Keratinocyte (primary cell): ENCODE data around the gene TNS1. TPM values are rescaled to one million over a fixed set of nuclear protein-coding genes. Genes with fewer than 3 reads are reported as not detected.

ENCODE experiments used
- DNase-seq: peaks from one replicate; pipeline ENCODE4 v3.0.0-alpha.2; 2011; ENCODE audit warnings: low read depth, missing footprints, low spot score
- FAIRE-seq: peaks from 2 replicates; lab custom pipeline; 2011; peaks lifted over from hg19 to GRCh38; lab: Jason Lieb, UNC
- H2AFZ ChIP-seq: 2 replicates; pipeline ENCODE4 v1.6.0; 2012; ENCODE audit warnings: low read length, control low read depth, inconsistent platforms; ENCODE audit not compliant: control insufficient read depth
- H3K27ac ChIP-seq: 2 replicates; pipeline ENCODE4 v1.5.1; 2011; ENCODE audit warnings: low read length; ENCODE audit not compliant: control insufficient read depth, insufficient read depth
- H3K27me3 ChIP-seq: 3 replicates; pipeline ENCODE4 v1.6.0; 2011; ENCODE audit warnings: low read length; ENCODE audit not compliant: control insufficient read depth, insufficient read depth; ENCODE audit errors: extremely low read depth
- H3K36me3 ChIP-seq, 2 experiments: 2 replicates in 1 of 2; 3 replicates in 1 of 2; pipeline ENCODE4 v1.5.1; 2011; ENCODE audit warnings: low read length in 2 of 2, mild to moderate bottlenecking in 1 of 2; ENCODE audit not compliant: control insufficient read depth in 2 of 2, insufficient read depth in 2 of 2; ENCODE audit errors: extremely low read depth in 1 of 2
- H3K4me1 ChIP-seq: 3 replicates; pipeline ENCODE4 v1.5.1; 2011; ENCODE audit warnings: low read length; ENCODE audit not compliant: control insufficient read depth, insufficient read depth; ENCODE audit errors: extremely low read depth
- H3K4me2 ChIP-seq: 3 replicates; pipeline ENCODE4 v1.6.0; 2011; ENCODE audit warnings: low read depth, low read length; ENCODE audit not compliant: control insufficient read depth, insufficient read depth; ENCODE audit errors: extremely low read depth
- H3K4me3 ChIP-seq, 3 experiments: fragments of 200-600 bp in 1 of 3; sonication (generic) in 1 of 3; 2 replicates in 2 of 3; 3 replicates in 1 of 3; pipeline ENCODE4 v1.5.1; 2011 to 2016; ENCODE audit warnings: low read length in 3 of 3, mild to moderate bottlenecking in 3 of 3, control low read depth in 2 of 3, inconsistent platforms in 1 of 3, low read depth in 1 of 3, mixed read lengths in 1 of 3, mixed run types in 1 of 3, moderate library complexity in 1 of 3; ENCODE audit not compliant: control insufficient read depth in 2 of 3, insufficient read depth in 2 of 3; ENCODE audit errors: extremely low read depth in 1 of 3
- H3K79me2 ChIP-seq: 2 replicates; pipeline ENCODE4 v1.6.0; 2012; ENCODE audit warnings: low read length; ENCODE audit not compliant: control insufficient read depth, insufficient read depth
- H3K9ac ChIP-seq: 3 replicates; pipeline ENCODE4 v1.6.0; 2011; ENCODE audit warnings: low read length; ENCODE audit not compliant: control insufficient read depth, insufficient read depth; ENCODE audit errors: extremely low read depth
- H3K9me1 ChIP-seq: 3 replicates; pipeline ENCODE4 v1.6.0; 2011; ENCODE audit warnings: low read length; ENCODE audit not compliant: control insufficient read depth, insufficient read depth; ENCODE audit errors: extremely low read depth
- H3K9me3 ChIP-seq: 2 replicates; pipeline ENCODE4 v1.5.1; 2012; ENCODE audit warnings: low read depth, low read length; ENCODE audit not compliant: control insufficient read depth
- H4K20me1 ChIP-seq: 3 replicates; pipeline ENCODE4 v1.6.0; 2011; ENCODE audit warnings: low read length; ENCODE audit not compliant: control insufficient read depth, insufficient read depth; ENCODE audit errors: extremely low read depth
- CTCF ChIP-seq, 3 experiments: IDR thresholded peaks in 1 of 3; conservative IDR thresholded peaks in 1 of 3; optimal IDR thresholded peaks in 1 of 3; 2 replicates in 2 of 3; 3 replicates in 1 of 3; pipeline versions ENCODE3 to v1.5.1; 2011; ENCODE audit warnings: low read length in 3 of 3, mild to moderate bottlenecking in 3 of 3, moderate library complexity in 2 of 3, control low read depth in 1 of 3, inconsistent platforms in 1 of 3; ENCODE audit not compliant: insufficient read depth in 2 of 3; ENCODE audit errors: extremely low read depth in 1 of 3
- EZH2 ChIP-seq: IDR thresholded peaks from one replicate; pipeline ENCODE4 v1.6.1; 2012; ENCODE audit warnings: inconsistent platforms, mild to moderate bottlenecking, low read length, moderate library complexity
- dilution Hi-C: fragments of 300-500 bp; cut with MboI; formaldehyde crosslinking; loops from one replicate; pipeline ENCODE4 v1.7.0; 2020; ENCODE audit warnings: low sequenced_read_pairs; ENCODE audit not compliant: extremely low pct_ligation_motif_present
- polyA plus RNA-seq, 5 experiments: library from polyadenylated mRNA; depleted of rRNA in 3 of 5; stranded (reverse) in 3 of 5; stranded (forward) in 1 of 5; unstranded in 1 of 5; fragments of >200 nt; gene quantifications; 1 replicate in 1 of 5; 2 replicates in 3 of 5; 3 replicates in 1 of 5; pipeline versions ENCODE4 v1.2.1 to v1.2.3, GENCODE V29; 2011 to 2012; ENCODE audit warnings: missing spikeins in 2 of 5, low read depth in 1 of 5, low replicate concordance in 1 of 5

TNS1 gene
- polyA plus RNA-seq, 1 donor (not counting 4 experiments of a cell fraction or from before 2014, with no cell fraction given) = 2.5 TPM

DNA sequence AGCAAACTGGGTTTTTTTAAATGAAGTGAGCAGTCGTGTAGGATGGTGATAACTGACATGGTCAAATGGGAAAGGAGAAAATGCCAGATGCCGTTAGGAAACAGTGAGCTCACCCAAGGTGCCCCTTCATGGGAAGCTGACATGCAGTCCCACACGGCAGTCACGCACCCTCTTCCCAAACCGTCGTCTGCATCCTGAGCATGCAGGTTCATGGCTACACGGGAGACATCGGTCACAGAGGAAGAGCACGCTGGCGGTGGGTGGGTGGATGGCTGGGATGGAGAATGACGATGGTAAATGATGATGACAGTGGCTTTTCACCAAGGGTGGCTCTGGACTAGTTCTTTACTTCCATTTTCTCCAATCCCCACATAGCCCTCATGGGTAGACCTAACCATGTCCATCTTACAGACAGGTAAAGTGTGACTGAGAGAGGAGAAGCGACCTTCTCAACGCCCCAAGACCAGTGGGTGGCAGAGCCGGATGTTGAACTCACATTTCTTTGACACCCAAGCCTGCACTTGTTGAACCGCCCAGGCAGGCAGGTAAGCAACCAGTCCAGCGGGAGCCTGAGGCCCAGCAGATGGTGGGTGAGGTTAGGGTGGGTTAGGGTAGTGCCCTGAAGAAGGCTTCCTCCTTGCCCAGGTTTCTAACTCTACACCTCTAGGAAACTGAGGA lies 44.5 kb downstream of the TNS1 start:
- H3K79me2 ChIP-seq = no peaks in the 10 kb centered on the region
- H4K20me1 ChIP-seq = no peaks in the 10 kb centered on the region
- no peak overlapping the region for H3K4me2 ChIP-seq
- dilution Hi-C loops = no loop called here
- no peak overlapping the region for H3K4me3 ChIP-seq
- H3K4me1 ChIP-seq = no peaks in the 10 kb centered on the region
- H3K36me3 ChIP-seq = no peaks in the 10 kb centered on the region
- FAIRE-seq (no peak), DNase-seq (no peak)
- no peaks in the 10 kb centered on the region for H3K9me1 ChIP-seq
- H3K9ac ChIP-seq = no peak overlapping the region
- no peaks in the 10 kb centered on the region for H3K9me3 ChIP-seq
- TF ChIP-seq EZH2 (no peak), CTCF (optimal IDR thresholded peaks at IDR 0.05 in 1 of 3, IDR thresholded peaks at IDR 0.05 in 1 of 3, conservative IDR thresholded peaks at IDR 0.05 in 1 of 3; ENCODE audit: extremely low read depth in 1 of 3, insufficient read depth in 2 of 3, low read length in 3 of 3) (no peak)
- H3K27me3 ChIP-seq = peaks cover 17% of the 10 kb centered on the region
- H2AFZ ChIP-seq = no peak overlapping the region
- H3K27ac ChIP-seq = no peak overlapping the region

DNA sequence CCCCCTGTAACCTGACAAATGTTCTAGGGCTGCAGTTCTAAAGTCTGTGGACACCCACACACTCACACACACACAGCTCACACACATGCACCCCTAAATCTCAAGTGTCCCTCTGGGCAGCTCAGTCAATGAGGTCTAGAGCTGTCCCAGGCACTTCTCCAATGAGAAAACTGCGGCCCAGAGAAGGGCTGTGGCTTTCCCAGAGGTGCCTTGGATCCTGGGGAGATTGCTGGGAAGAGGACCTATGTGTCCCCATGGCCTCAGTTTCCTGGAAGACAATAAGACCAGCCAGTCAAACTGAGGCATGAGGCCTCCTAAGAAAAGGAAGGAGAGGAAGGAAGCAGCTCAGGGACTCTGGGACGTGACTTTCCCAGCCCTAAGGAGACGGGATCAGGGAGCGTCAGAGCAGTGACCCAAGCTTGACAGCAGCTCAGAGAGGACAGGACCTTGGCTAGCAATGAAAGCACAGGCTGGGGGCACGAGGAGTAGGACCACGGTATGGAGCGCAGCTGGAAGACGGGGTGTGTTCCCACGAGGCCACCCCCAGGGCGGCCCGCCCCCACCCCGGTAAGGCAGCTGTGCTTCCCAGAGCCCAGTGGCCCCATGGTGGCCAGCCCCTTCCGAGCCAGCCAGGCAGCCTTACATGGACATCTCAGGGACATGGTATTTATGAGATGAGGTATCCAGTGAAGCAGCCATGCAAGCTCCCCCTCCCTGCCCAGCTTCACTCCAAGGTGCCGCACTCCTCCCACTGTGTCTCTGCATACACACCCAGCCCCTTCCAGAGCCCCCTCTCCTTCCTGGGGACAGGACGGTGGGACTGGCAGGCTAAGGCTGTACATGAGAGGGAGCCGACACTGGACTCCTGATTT lies 46.0 kb downstream of the TNS1 start:
- no peaks in the 10 kb centered on the region for H3K9me1 ChIP-seq
- H3K4me3 ChIP-seq = no peak overlapping the region
- H4K20me1 ChIP-seq = no peaks in the 10 kb centered on the region
- TF ChIP-seq EZH2 = no peak
- TF ChIP-seq CTCF (optimal IDR thresholded peaks at IDR 0.05 in 1 of 3, IDR thresholded peaks at IDR 0.05 in 1 of 3, conservative IDR thresholded peaks at IDR 0.05 in 1 of 3; ENCODE audit: extremely low read depth in 1 of 3, insufficient read depth in 2 of 3, low read length in 3 of 3) = no peak
- DNase-seq (no peak), FAIRE-seq (no peak)
- H3K27ac ChIP-seq = no peak overlapping the region
- no peak overlapping the region for H3K4me2 ChIP-seq
- no peaks in the 10 kb centered on the region for H3K9me3 ChIP-seq
- H3K36me3 ChIP-seq = no peaks in the 10 kb centered on the region
- no peak overlapping the region for H3K9ac ChIP-seq
- peaks cover 17% of the 10 kb centered on the region for H3K27me3 ChIP-seq
- H3K4me1 ChIP-seq = no peaks in the 10 kb centered on the region
- no peaks in the 10 kb centered on the region for H3K79me2 ChIP-seq
- dilution Hi-C loops = no loop called here
- H2AFZ ChIP-seq = no peak overlapping the region
